Naive thymus-derived CD4-positive, alpha-beta T cell (primary cell): ENCODE data around the gene ORC5. TPM values are rescaled to one million over a fixed set of nuclear protein-coding genes. Genes with fewer than 3 reads are reported as not detected.

Source experiments
- ATAC-seq: fragments of 150-1000 bp; cut with Tn5 transposase; 2 replicates; pipeline ENCODE4 v1.10.0; 2021; ENCODE audit warnings: mild to moderate bottlenecking, moderate library complexity
- CTCF ChIA-PET: fragments of 350-600 bp; sonication (Branson Sonifier 250); formaldehyde crosslinking; loops from one replicate; lab custom pipeline; 2021; ENCODE audit warnings: antibody characterized with exemption; lab: Charles Lee
- POLR2A ChIA-PET: fragments of 350-600 bp; sonication (Branson Sonifier 250); formaldehyde crosslinking; loops from one replicate; lab custom pipeline; 2021; ENCODE audit warnings: antibody characterized with exemption, inconsistent platforms; lab: Charles Lee
- DNase-seq, 9 donors: peaks; one replicate each; pipeline versions ENCODE4 v3.0.0 to v3.0.0-alpha.2; 2020 to 2022; ENCODE audit warnings: mixed read lengths in 1 of 9
- H3K27ac ChIP-seq: one replicate; pipeline ENCODE4 v1.7.0; 2013; ENCODE audit warnings: mild to moderate bottlenecking, low read depth, low read length, moderate library complexity
- H3K27me3 ChIP-seq, 2 donors: one replicate each; pipeline ENCODE4 v1.7.0; 2013; ENCODE audit warnings: low read length in 2 of 2, mild to moderate bottlenecking in 2 of 2, moderate library complexity in 2 of 2; ENCODE audit not compliant: control insufficient read depth in 2 of 2, insufficient read depth in 2 of 2
- H3K36me3 ChIP-seq, 3 experiments: 1 replicate in 2 of 3; 2 replicates in 1 of 3; pipeline ENCODE4 v1.7.0; 2013; ENCODE audit warnings: low read length in 3 of 3, mild to moderate bottlenecking in 3 of 3, moderate library complexity in 1 of 3; ENCODE audit not compliant: insufficient read depth in 3 of 3, control insufficient read depth in 2 of 3
- H3K4me1 ChIP-seq, 2 donors: one replicate each; pipeline ENCODE4 v1.7.0; 2013; ENCODE audit warnings: low read length in 2 of 2, mild to moderate bottlenecking in 2 of 2, moderate library complexity in 1 of 2; ENCODE audit not compliant: control insufficient read depth in 2 of 2, insufficient read depth in 2 of 2
- H3K4me3 ChIP-seq: 2 replicates; pipeline ENCODE4 v1.7.0; 2013; ENCODE audit warnings: mild to moderate bottlenecking, low read length
- H3K9me3 ChIP-seq, 3 experiments: 1 replicate in 2 of 3; 2 replicates in 1 of 3; pipeline ENCODE4 v1.7.0; 2013; ENCODE audit warnings: low read length in 3 of 3; ENCODE audit not compliant: control insufficient read depth in 2 of 3
- H3K27ac Mint-ChIP-seq, 9 donors: one replicate each; pipeline ENCODE4 v1.8.0; 2020 to 2022; ENCODE audit warnings: mixed read lengths in 9 of 9, mild to moderate bottlenecking in 8 of 9, moderate library complexity in 5 of 9, inconsistent platforms in 2 of 9
- H3K27me3 Mint-ChIP-seq, 5 donors: one replicate each; pipeline ENCODE4 v1.8.0; 2021 to 2022; ENCODE audit warnings: mixed read lengths in 5 of 5, mild to moderate bottlenecking in 1 of 5
- H3K36me3 Mint-ChIP-seq, 5 donors: one replicate each; pipeline ENCODE4 v1.8.0; 2020 to 2022; ENCODE audit warnings: mixed read lengths in 5 of 5, mild to moderate bottlenecking in 3 of 5, inconsistent platforms in 1 of 5
- H3K4me1 Mint-ChIP-seq, 7 donors: one replicate each; pipeline ENCODE4 v1.8.0; 2020 to 2022; ENCODE audit warnings: mixed read lengths in 7 of 7, mild to moderate bottlenecking in 3 of 7, inconsistent platforms in 1 of 7
- H3K4me3 Mint-ChIP-seq, 10 donors: one replicate each; pipeline ENCODE4 v1.8.0; 2020 to 2022; ENCODE audit warnings: mild to moderate bottlenecking in 10 of 10, mixed read lengths in 10 of 10, moderate library complexity in 6 of 10, inconsistent platforms in 2 of 10
- H3K9me3 Mint-ChIP-seq, 11 donors: one replicate each; pipeline ENCODE4 v1.8.0; 2020 to 2022; ENCODE audit warnings: mixed read lengths in 11 of 11, mild to moderate bottlenecking in 4 of 11, inconsistent platforms in 1 of 11, moderate library complexity in 1 of 11
- intact Hi-C, 2 donors: fragments of 100-400 bp; cut with micrococcal nuclease; formaldehyde crosslinking; loops; one replicate each; pipeline ENCODE4 v1.15.1; 2023
- polyA plus RNA-seq, 2 donors: library from polyadenylated mRNA; unstranded; fragments of 300-500 nt; fragmentation: Illumina TruSeq; gene quantifications; one replicate each; pipeline ENCODE4 v1.2.3, GENCODE V29; 2021
- total RNA-seq, 6 experiments: library from RNA in 5 of 6; stranded (reverse) in 5 of 6; gene quantifications; 1 replicate in 5 of 6; 2 replicates in 1 of 6; pipeline ENCODE4 v1.2.3 and lab custom pipeline; 2021 to 2026

The ORC5 gene
- total and polyA plus RNA-seq, 7 experiments from 2014 or later: 15.9 to 30.3 (median 25.4) TPM

GRCh38 chr7:104137971-104138370 is 69.8 kb downstream of the ORC5 start:
- H3K36me3 Mint-ChIP-seq: peaks cover 10 to 33% (median 14%) of the 10 kb centered on the region in 5 donors
- no peak overlapping the region for H3K4me3 Mint-ChIP-seq
- H3K36me3 ChIP-seq: peaks cover 4 to 53% (median 7%) of the 10 kb centered on the region in 3 experiments
- ATAC-seq: no peak
- no peak overlapping the region for H3K27ac Mint-ChIP-seq
- no peaks in the 10 kb centered on the region for H3K9me3 ChIP-seq
- H3K4me1 ChIP-seq: no peaks in the 10 kb centered on the region
- H3K9me3 Mint-ChIP-seq: no peaks in the 10 kb centered on the region
- H3K4me1 Mint-ChIP-seq: peaks cover 0 to 8% (median 0%) of the 10 kb centered on the region in 7 donors
- POLR2A ChIA-PET: no interaction called here
- no peaks in the 10 kb centered on the region for H3K27me3 Mint-ChIP-seq
- H3K4me3 ChIP-seq: no peak overlapping the region
- intact Hi-C loops: no loop called here
- no peaks in the 10 kb centered on the region for H3K27me3 ChIP-seq
- no peak overlapping the region for H3K27ac ChIP-seq
- DNase-seq: no peak
- CTCF ChIA-PET: no interaction called here

DNA sequence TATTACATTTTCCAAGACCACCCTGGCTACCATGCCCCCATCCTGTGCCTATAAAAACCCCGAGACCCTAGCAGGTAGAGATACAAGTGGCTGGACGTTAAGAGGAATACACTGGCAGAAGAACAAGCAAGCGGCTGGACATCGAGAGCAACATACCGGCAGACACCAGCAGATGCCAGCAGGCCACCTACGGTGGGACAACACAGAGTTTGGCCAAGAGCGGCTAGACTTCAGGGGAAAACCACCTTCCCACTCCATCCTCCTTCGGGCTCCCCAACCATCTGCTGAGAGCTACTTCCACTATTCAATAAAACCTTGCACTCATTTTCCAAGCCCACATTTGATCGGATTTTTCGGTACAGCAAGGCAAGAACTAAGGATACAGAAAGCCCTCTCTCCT is 70.3 kb downstream of the ORC5 start:
- POLR2A ChIA-PET: no interaction called here
- CTCF ChIA-PET: no interaction called here
- Histone ChIP-seq H3K9me3 (no peaks in the 10 kb centered on the region), H3K27me3 (no peaks in the 10 kb centered on the region), H3K27ac (no peak overlapping the region), H3K4me3 (no peak overlapping the region), H3K36me3 (peaks cover 4 to 57% (median 7%) of the 10 kb centered on the region in 3 experiments), H3K4me1 (no peaks in the 10 kb centered on the region)
- Mint-ChIP-seq H3K27ac (no peak overlapping the region), H3K9me3 (no peaks in the 10 kb centered on the region), H3K27me3 (no peaks in the 10 kb centered on the region), H3K36me3 (peaks cover 10 to 33% (median 14%) of the 10 kb centered on the region in 5 donors), H3K4me1 (peaks cover 0 to 8% (median 0%) of the 10 kb centered on the region in 7 donors), H3K4me3 (no peak overlapping the region)
- intact Hi-C loops: no loop called here
- DNase-seq (no peak), ATAC-seq (no peak)

DNA sequence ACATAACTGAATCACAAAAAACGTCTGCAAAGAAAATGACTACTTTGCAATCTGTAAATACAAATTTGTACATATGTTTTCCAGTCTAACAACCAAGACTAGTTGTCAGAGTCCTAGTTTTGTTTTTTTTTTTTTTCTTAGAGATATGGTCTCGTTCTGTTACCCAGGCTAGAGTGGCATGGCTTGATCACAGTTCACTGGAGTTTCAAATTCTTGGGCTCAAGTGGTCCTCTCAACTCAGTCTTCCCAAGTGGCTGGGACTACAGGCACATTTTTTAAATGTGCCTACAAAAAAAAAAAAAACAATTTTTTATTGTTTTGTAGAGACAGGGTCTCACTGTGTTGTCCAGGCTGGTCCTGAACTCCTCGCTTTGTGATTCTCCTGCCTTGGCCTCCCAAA is 70.8 kb downstream of the ORC5 start:
- POLR2A ChIA-PET: no interaction called here
- Histone ChIP-seq H3K27ac (no peak overlapping the region), H3K9me3 (no peaks in the 10 kb centered on the region), H3K36me3 (peaks cover 4 to 61% (median 7%) of the 10 kb centered on the region in 3 experiments), H3K4me3 (no peak overlapping the region), H3K27me3 (no peaks in the 10 kb centered on the region), H3K4me1 (no peaks in the 10 kb centered on the region)
- H3K9me3 Mint-ChIP-seq: no peaks in the 10 kb centered on the region
- ATAC-seq: no peak
- no peak overlapping the region for H3K4me3 Mint-ChIP-seq
- no peaks in the 10 kb centered on the region for H3K27me3 Mint-ChIP-seq
- H3K4me1 Mint-ChIP-seq: peaks cover 0 to 8% (median 0%) of the 10 kb centered on the region in 7 donors
- peaks cover 11 to 30% (median 14%) of the 10 kb centered on the region in 5 donors for H3K36me3 Mint-ChIP-seq
- intact Hi-C loops: no loop called here
- no peak for DNase-seq
- CTCF ChIA-PET: no interaction called here
- H3K27ac Mint-ChIP-seq: no peak overlapping the region

GRCh38 chr7:104136561-104136960 is 71.3 kb downstream of the ORC5 start:
- POLR2A ChIA-PET: no interaction called here
- no peak overlapping the region for H3K4me3 Mint-ChIP-seq

DNA sequence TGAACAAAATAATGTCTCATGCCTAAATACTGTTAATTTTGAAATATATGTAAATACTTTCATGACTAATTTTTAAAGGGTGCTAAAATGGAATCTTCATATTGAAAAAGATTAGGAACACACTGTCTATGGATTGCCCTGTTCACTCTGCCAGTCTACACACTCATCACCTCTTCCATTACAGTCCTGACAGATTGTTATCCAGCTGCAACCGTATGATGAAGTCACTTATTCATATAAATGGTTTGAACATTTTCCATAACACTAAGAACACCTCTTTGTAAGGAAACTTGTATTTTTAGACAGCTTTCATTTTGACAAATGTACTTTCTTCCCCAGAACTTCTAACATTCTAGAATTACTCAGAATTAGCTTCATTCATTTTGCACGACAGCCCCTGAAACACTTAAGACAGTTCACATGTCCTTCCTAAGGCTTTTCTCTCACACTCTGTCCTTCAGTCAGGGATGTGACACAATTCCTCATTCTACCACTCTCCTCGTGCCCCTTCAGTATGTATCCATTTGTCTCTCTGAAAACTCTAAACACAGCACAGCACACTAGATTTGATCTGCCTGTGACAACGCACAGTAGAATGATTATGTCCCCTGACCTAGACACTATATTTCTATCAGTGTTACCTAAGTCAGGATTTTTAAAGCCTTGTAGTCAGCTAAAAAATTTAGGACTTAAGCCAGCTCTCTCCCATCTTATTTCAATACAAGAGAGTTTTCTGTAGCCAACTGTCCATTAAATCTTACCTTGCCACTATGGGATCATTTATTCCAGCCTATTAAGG is 71.9 kb downstream of the ORC5 start:
- POLR2A ChIA-PET: no interaction called here

More at GRCh38 chr7:104136561-104136960, 71.3 kb downstream of the ORC5 start:
- H3K4me1 ChIP-seq: no peaks in the 10 kb centered on the region
- H3K36me3 Mint-ChIP-seq: peaks cover 13 to 28% (median 14%) of the 10 kb centered on the region in 5 donors
- no peaks in the 10 kb centered on the region for H3K27me3 Mint-ChIP-seq
- no peak overlapping the region for H3K4me3 ChIP-seq
- DNase-seq (no peak), ATAC-seq (no peak)
- no peaks in the 10 kb centered on the region for H3K9me3 ChIP-seq
- H3K27me3 ChIP-seq: no peaks in the 10 kb centered on the region
- peaks cover 4 to 61% (median 7%) of the 10 kb centered on the region in 3 experiments for H3K36me3 ChIP-seq
- H3K9me3 Mint-ChIP-seq: no peaks in the 10 kb centered on the region
- H3K27ac ChIP-seq: no peak overlapping the region
- peaks cover 0 to 8% (median 0%) of the 10 kb centered on the region in 7 donors for H3K4me1 Mint-ChIP-seq
- CTCF ChIA-PET: no interaction called here
- intact Hi-C loops: no loop called here
- no peak overlapping the region for H3K27ac Mint-ChIP-seq

DNA sequence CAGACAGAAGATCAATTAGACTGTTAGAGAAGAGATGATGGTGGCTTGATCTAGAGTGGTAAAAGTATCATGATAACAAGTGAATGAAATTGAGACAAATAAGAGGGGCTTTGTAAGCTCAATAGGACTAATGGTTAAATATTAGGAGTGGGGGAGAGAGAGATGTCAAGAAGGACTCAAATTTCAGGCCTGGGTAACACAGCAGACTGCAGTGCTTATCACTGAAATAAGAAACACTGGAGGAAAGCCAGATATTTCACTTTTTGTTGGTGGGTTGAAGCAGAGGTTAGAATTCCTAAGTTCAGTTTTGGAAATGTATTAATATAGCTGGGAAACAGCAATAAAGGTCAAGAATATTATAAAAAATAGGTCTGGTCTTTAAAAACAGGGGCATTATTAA is 74.6 kb downstream of the ORC5 start:
- no peaks in the 10 kb centered on the region for H3K27me3 Mint-ChIP-seq
- peaks cover 0 to 11% (median 0%) of the 10 kb centered on the region in 11 donors for H3K9me3 Mint-ChIP-seq
- POLR2A ChIA-PET: no interaction called here
- CTCF ChIA-PET: interaction anchor here (0.6 kb wide), 1 partner anchor 1909 kb away, joined by 3 read pairs; no protein-coding TSS in a partner anchor
- no peak overlapping the region for H3K4me3 Mint-ChIP-seq
- Histone ChIP-seq H3K4me1 (no peaks in the 10 kb centered on the region), H3K4me3 (no peak overlapping the region), H3K9me3 (no peaks in the 10 kb centered on the region), H3K27me3 (no peaks in the 10 kb centered on the region), H3K36me3 (peaks cover 10 to 71% (median 11%) of the 10 kb centered on the region in 3 experiments), H3K27ac (no peak overlapping the region)
- H3K4me1 Mint-ChIP-seq: peaks cover 0 to 8% (median 0%) of the 10 kb centered on the region in 7 donors
- H3K27ac Mint-ChIP-seq: no peak overlapping the region
- peaks cover 10 to 44% (median 25%) of the 10 kb centered on the region in 5 donors for H3K36me3 Mint-ChIP-seq
- no peak for DNase-seq
- ATAC-seq: no peak
- intact Hi-C loops: no loop called here

More for the DNA sequence above, 71.9 kb downstream of the ORC5 start:
- H3K4me3 ChIP-seq: no peak overlapping the region
- no peaks in the 10 kb centered on the region for H3K27me3 Mint-ChIP-seq
- ATAC-seq (no peak), DNase-seq (no peak)
- intact Hi-C loops: no loop called here
- H3K36me3 Mint-ChIP-seq: peaks cover 14 to 28% (median 15%) of the 10 kb centered on the region in 5 donors
- no peaks in the 10 kb centered on the region for H3K27me3 ChIP-seq
- no peak overlapping the region for H3K4me3 Mint-ChIP-seq
- no peaks in the 10 kb centered on the region for H3K9me3 ChIP-seq
- H3K27ac Mint-ChIP-seq: peak overlapping the region in 1 of 9 donors; percentile 28
- H3K4me1 Mint-ChIP-seq: peaks cover 0 to 8% (median 0%) of the 10 kb centered on the region in 7 donors
- H3K27ac ChIP-seq: no peak overlapping the region
- H3K4me1 ChIP-seq: no peaks in the 10 kb centered on the region
- H3K9me3 Mint-ChIP-seq: peaks cover 0 to 1% (median 0%) of the 10 kb centered on the region in 11 donors
- H3K36me3 ChIP-seq: peaks cover 7 to 60% (median 7%) of the 10 kb centered on the region in 3 experiments
- CTCF ChIA-PET: no interaction called here
